ENCODE data around the gene HOXA4. TPM values are rescaled to one million over a fixed set of nuclear protein-coding genes. Genes with fewer than 3 reads are reported as not detected.

HOXA4 gene
- total RNA-seq, 1 experiment from 2014 or later = 4.8 TPM

DNA sequence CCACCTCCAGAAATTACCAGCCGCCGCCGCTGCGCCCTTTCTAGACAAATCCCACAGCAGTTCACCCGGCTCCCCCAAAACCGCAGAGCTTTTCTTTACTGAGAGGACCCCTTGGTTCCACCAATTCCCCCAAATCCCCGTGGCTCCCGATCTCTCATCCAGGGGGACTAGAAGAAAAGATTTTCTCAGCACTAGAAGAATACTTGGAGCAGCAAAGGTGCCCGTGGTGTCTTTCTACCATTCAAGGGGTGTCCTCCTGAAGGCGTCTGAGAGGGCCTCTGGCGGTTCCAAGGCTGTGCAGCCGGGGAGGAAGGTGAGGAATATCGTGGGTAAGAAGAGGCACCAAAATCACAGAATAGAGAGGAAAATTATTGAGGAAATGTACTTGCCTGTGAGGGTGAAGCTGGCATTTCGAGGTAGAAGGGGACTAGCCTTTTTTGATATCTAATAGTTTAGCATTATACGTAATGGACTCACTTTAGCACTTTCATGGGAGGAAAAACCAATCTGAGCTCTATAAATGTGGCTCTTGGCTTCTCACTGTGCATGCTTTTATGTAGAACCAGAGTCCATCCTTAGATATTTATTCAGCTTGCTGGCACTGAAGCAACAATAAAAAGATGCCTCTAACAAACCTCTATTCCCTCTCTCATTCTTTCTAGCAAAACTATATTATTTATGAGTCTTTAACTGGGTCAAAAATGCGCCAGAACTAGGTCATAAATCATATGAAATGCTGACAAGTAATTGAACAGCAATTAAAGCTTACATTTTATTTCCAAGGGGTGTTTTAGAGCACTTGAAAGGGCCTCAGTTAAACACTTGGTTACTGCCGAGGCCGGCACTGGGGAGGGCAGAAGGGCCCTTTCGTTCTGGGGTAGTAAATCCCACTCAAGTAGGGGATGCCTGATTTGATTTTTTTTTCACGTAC is 14.3 kb downstream of the HOXA4 start:
- peaks cover 28% of the 10 kb centered on the region for H3K36me3 Mint-ChIP-seq (ENCODE audit: insufficient read depth, unreplicated experiment)
- no peaks in the 10 kb centered on the region for H3K9me3 ChIP-seq
- DNase-seq = no peak
- H3K9me3 Mint-ChIP-seq (ENCODE audit: unreplicated experiment) = no peaks in the 10 kb centered on the region
- H3K27me3 ChIP-seq (replicated peaks; ENCODE audit: control insufficient read depth, insufficient read depth, low read length) = no peaks in the 10 kb centered on the region
- TSS peak; percentile 68 for BruUV-seq (replicated peaks)
- H3K4me3 ChIP-seq (ENCODE audit: low read depth, low read length) = peak overlapping the region; percentile 55
- ChIA-PET CTCF (interaction anchor here (0.8 to 2.1 kb wide), 3 partner anchors 19 to 273 kb away, joined by 3 to 7 read pairs (median 4); partner anchors contain the start of gene HOXA1), POLR2A (interaction anchor here (0.5 to 2.7 kb wide), 7 partner anchors 15 to 1350 kb away, joined by 3 to 19 read pairs (median 5); partner anchors contain the start of genes HOXA4 and HOXA7)
- peak overlapping the region; percentile 66 for H3K27ac Mint-ChIP-seq (ENCODE audit: unreplicated experiment)
- no peaks in the 10 kb centered on the region for H3K36me3 ChIP-seq (ENCODE audit: control insufficient read depth, insufficient read depth, low read length)
- peaks cover 61% of the 10 kb centered on the region for H3K4me1 ChIP-seq
- intact Hi-C loops (cut with micrococcal nuclease; ENCODE audit: unreplicated experiment) = no loop called here
- H3K4me3 Mint-ChIP-seq (ENCODE audit: unreplicated experiment) = peak overlapping the region; percentile 76
- peaks cover 40% of the 10 kb centered on the region for H3K4me1 Mint-ChIP-seq (ENCODE audit: low read depth, unreplicated experiment)
- H3K27me3 Mint-ChIP-seq (ENCODE audit: insufficient read depth, unreplicated experiment) = no peaks in the 10 kb centered on the region
- TF ChIP-seq CTCF (IDR thresholded peaks at IDR 0.05; ENCODE audit: insufficient read depth in 1 of 2, low read depth in 1 of 2, low read length in 1 of 2, severe bottlenecking in 1 of 2, unreplicated experiment in 1 of 2) = no peak

- BruUV-seq (replicated peaks) = no TSS peak
- Histone ChIP-seq H3K36me3 (ENCODE audit: control insufficient read depth, insufficient read depth, low read length) (no peaks in the 10 kb centered on the region), H3K4me3 (ENCODE audit: low read depth, low read length) (peak overlapping the region; percentile 55), H3K27me3 (replicated peaks; ENCODE audit: control insufficient read depth, insufficient read depth, low read length) (no peaks in the 10 kb centered on the region), H3K4me1 (peaks cover 58% of the 10 kb centered on the region), H3K9me3 (no peaks in the 10 kb centered on the region)
- ChIA-PET CTCF (interaction anchor here (0.8 to 2.1 kb wide), 5 partner anchors 19 to 272 kb away, joined by 3 to 7 read pairs (median 4); partner anchors contain the start of genes HOXA1 and HOXA5), POLR2A (interaction anchor here (0.5 to 2.7 kb wide), 8 partner anchors 16 to 1990 kb away, joined by 3 to 19 read pairs (median 6); partner anchors contain the start of genes HOXA4 and SKAP2)
- H3K9me3 Mint-ChIP-seq (ENCODE audit: unreplicated experiment) = no peaks in the 10 kb centered on the region
- intact Hi-C loops (cut with micrococcal nuclease; ENCODE audit: unreplicated experiment) = loop anchor here (1.0 to 2.0 kb wide), 2 partner anchors 8 to 15 kb away; partner anchors contain the start of gene HOXA4
- no peak for TF ChIP-seq CTCF (IDR thresholded peaks at IDR 0.05; ENCODE audit: insufficient read depth in 1 of 2, low read depth in 1 of 2, low read length in 1 of 2, severe bottlenecking in 1 of 2, unreplicated experiment in 1 of 2)
- no peaks in the 10 kb centered on the region for H3K27me3 Mint-ChIP-seq (ENCODE audit: insufficient read depth, unreplicated experiment)
- H3K4me1 Mint-ChIP-seq (ENCODE audit: low read depth, unreplicated experiment) = peaks cover 41% of the 10 kb centered on the region
- H3K36me3 Mint-ChIP-seq (ENCODE audit: insufficient read depth, unreplicated experiment) = peaks cover 36% of the 10 kb centered on the region
- H3K4me3 Mint-ChIP-seq (ENCODE audit: unreplicated experiment) = peak overlapping the region; percentile 76
- DNase-seq = peak; percentile 88 to 94
- H3K27ac Mint-ChIP-seq (ENCODE audit: unreplicated experiment) = peak overlapping the region; percentile 66
Measured at GRCh38 chr7:27115221-27116026, 15.1 kb downstream of the HOXA4 start.

GRCh38 chr7:27114881-27115220 is 15.7 kb downstream of the HOXA4 start:
- CTCF ChIA-PET = interaction anchor here (0.8 to 2.1 kb wide), 5 partner anchors 18 to 271 kb away, joined by 3 to 7 read pairs (median 4); partner anchors contain the start of genes HOXA1 and HOXA5
- Histone ChIP-seq H3K9me3 (no peaks in the 10 kb centered on the region), H3K4me3 (ENCODE audit: low read depth, low read length) (peak overlapping the region; percentile 55), H3K27me3 (replicated peaks; ENCODE audit: control insufficient read depth, insufficient read depth, low read length) (no peaks in the 10 kb centered on the region), H3K36me3 (ENCODE audit: control insufficient read depth, insufficient read depth, low read length) (no peaks in the 10 kb centered on the region), H3K4me1 (peaks cover 60% of the 10 kb centered on the region)
- POLR2A ChIA-PET = interaction anchor here (0.9 to 2.7 kb wide), 4 partner anchors 10 to 251 kb away, joined by 3 to 19 read pairs (median 11); partner anchors contain the start of genes HOXA4 and SKAP2
- Mint-ChIP-seq H3K4me1 (ENCODE audit: low read depth, unreplicated experiment) (peaks cover 37% of the 10 kb centered on the region), H3K27me3 (ENCODE audit: insufficient read depth, unreplicated experiment) (no peaks in the 10 kb centered on the region), H3K9me3 (ENCODE audit: unreplicated experiment) (no peaks in the 10 kb centered on the region), H3K4me3 (ENCODE audit: unreplicated experiment) (peak overlapping the region; percentile 76), H3K36me3 (ENCODE audit: insufficient read depth, unreplicated experiment) (peaks cover 41% of the 10 kb centered on the region), H3K27ac (ENCODE audit: unreplicated experiment) (peak overlapping the region; percentile 66)
- no peak for DNase-seq
- BruUV-seq (replicated peaks) = no TSS peak
- intact Hi-C loops (cut with micrococcal nuclease; ENCODE audit: unreplicated experiment) = loop anchor here (1.0 to 2.0 kb wide), 2 partner anchors 8 to 16 kb away; partner anchors contain the start of gene HOXA4
- no peak for TF ChIP-seq CTCF (IDR thresholded peaks at IDR 0.05; ENCODE audit: insufficient read depth in 1 of 2, low read depth in 1 of 2, low read length in 1 of 2, severe bottlenecking in 1 of 2, unreplicated experiment in 1 of 2)

All from Caco-2 (cell line).